HG03103 (cell line): ENCODE data around the gene ACP1.

Experiments used
- ATAC-seq: cut with Tn5 transposase; IDR thresholded peaks from one replicate; pipeline ENCODE4 v1.9.1; 2021; ENCODE audit warnings: low read depth; ENCODE audit not compliant: unreplicated experiment

ACP1 gene

GRCh38 chr2:254241-254640, 10.5 kb upstream of the ACP1 start:
- ATAC-seq: no peak

- no peak for ATAC-seq
These were observed 9.6 kb upstream of the ACP1 start for GRCh38 chr2:255195-255594.

GRCh38 chr2:256094-256493, 8.7 kb upstream of the ACP1 start:
- no peak for ATAC-seq

- ATAC-seq: no peak
These were observed 7.3 kb upstream of the ACP1 start for GRCh38 chr2:257429-257828.

GRCh38 chr2:257842-258241, 6.9 kb upstream of the ACP1 start:
- no peak for ATAC-seq

GRCh38 chr2:258933-259332, 5.8 kb upstream of the ACP1 start:
- no peak for ATAC-seq

GRCh38 chr2:259789-260331, 4.9 kb upstream of the ACP1 start:
- ATAC-seq: no peak

- ATAC-seq: no peak
These were observed 4.1 kb upstream of the ACP1 start for GRCh38 chr2:260507-261161.

- no peak for ATAC-seq
These were observed 2.6 kb upstream of the ACP1 start for GRCh38 chr2:262117-262516.

- no peak for ATAC-seq
These were observed 1.6 kb upstream of the ACP1 start for GRCh38 chr2:263022-263738.

GRCh38 chr2:263774-264492, 814 bp upstream of the ACP1 start, which contains the start of gene SH3YL1:
Gene SH3YL1 (minus strand): TSS chr2:264032. CDS start chr2:263984, 48 bp downstream.
- peak; percentile 25 for ATAC-seq

GRCh38 chr2:268323-268722, 3.6 kb downstream of the ACP1 start:
- no peak for ATAC-seq

- no peak for ATAC-seq
These were observed 4.7 kb downstream of the ACP1 start for GRCh38 chr2:269356-270030.

GRCh38 chr2:270861-271260, 6.1 kb downstream of the ACP1 start:
- ATAC-seq: no peak

GRCh38 chr2:271917-272316, 7.2 kb downstream of the ACP1 start:
- ATAC-seq: no peak

- no peak for ATAC-seq
These were observed 8.6 kb downstream of the ACP1 start for GRCh38 chr2:273333-273732.

- ATAC-seq: no peak
These were observed 9.8 kb downstream of the ACP1 start for GRCh38 chr2:274503-274902.

GRCh38 chr2:275466-275865, 10.7 kb downstream of the ACP1 start:
- ATAC-seq: peak; percentile 95

- no peak for ATAC-seq
These were observed 13.7 kb downstream of the ACP1 start for GRCh38 chr2:278312-278926.

- no peak for ATAC-seq
These were observed 14.2 kb downstream of the ACP1 start for GRCh38 chr2:278927-279320.
